GM10847 (cell line): Measurements from ENCODE around the gene KAT6B.

Experiments
- POLR2A ChIP-seq: IDR thresholded peaks from 2 replicates; pipeline ENCODE4 v1.6.1; 2011; ENCODE audit not compliant: insufficient read length; ENCODE audit errors: extremely low read depth

KAT6B gene

DNA sequence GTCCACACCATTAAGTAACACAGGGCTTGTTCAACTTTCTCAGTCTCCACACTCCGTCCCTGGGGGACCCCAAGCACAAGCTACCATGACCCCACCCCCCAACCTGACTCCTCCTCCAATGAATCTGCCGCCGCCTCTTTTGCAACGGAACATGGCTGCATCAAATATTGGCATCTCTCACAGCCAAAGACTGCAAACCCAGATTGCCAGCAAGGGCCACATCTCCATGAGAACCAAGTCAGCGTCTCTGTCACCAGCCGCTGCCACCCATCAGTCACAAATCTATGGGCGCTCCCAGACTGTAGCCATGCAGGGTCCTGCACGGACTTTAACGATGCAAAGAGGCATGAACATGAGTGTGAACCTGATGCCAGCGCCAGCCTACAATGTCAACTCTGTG, 204.0 kb downstream of the KAT6B start:
- no peak for TF ChIP-seq POLR2A

- no peak for TF ChIP-seq POLR2A
These were observed 205.7 kb downstream of the KAT6B start for GRCh38 chr10:75032119-75032518.

GRCh38 chr10:75032813-75033212, 206.4 kb downstream of the KAT6B start:
- no peak for TF ChIP-seq POLR2A

- no peak for TF ChIP-seq POLR2A
These were observed 207.2 kb downstream of the KAT6B start for GRCh38 chr10:75033399-75034130.

DNA sequence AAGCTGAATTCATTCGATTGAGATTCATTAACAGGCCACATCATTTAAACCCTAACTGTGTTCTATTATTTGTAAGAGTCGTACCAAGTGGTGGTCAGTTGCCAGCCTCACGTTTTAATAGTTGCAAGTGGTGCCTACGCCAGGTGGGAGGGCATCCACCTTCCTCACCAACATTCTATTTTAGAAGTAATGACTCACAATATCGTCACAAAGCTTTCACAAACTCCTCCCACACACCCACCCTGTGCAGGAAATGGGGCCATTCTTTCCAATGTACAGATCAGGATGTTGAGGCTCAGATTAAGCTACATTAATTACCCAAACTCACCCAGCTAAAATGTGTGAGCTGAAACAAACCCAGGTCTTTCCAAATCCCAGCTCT, 207.7 kb downstream of the KAT6B start:
- TF ChIP-seq POLR2A, result no peak

GRCh38 chr10:75034714-75035258, 208.4 kb downstream of the KAT6B start:
- TF ChIP-seq POLR2A, result no peak

DNA sequence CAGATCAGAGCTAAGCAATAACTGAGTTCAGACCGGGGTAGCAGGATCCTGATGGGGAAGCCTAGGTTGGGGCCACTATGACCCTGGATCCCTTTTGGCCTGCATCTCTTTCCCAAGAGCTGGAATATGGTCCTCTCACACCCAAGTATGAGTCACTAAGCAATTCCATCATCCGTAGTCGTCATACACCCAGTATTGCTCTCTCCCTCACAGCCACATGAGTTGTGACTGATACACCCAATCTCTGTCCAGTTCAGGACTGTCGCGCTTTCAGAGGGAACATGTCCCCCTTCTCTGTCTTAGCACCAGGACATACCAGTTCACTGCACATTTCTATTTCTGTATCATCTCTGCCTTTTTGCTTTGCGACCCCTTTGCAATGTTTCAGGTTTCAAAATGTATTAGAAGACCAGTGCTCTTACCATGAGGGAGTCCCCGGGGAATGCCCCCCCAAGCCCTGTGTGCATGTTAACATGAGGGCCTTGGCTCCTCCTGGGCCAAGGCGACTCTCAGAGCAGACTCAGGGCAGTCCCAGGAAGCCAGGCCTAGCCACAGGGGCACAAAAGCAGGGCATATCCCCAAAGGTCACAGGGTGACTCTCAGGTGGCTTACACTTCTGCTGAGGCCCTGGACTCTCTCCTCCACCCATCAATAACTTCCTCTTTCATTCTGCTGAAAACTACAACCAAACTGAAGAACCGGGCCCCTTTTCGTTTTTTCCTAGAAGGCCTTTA, 209.7 kb downstream of the KAT6B start:
- TF ChIP-seq POLR2A, result no peak

DNA sequence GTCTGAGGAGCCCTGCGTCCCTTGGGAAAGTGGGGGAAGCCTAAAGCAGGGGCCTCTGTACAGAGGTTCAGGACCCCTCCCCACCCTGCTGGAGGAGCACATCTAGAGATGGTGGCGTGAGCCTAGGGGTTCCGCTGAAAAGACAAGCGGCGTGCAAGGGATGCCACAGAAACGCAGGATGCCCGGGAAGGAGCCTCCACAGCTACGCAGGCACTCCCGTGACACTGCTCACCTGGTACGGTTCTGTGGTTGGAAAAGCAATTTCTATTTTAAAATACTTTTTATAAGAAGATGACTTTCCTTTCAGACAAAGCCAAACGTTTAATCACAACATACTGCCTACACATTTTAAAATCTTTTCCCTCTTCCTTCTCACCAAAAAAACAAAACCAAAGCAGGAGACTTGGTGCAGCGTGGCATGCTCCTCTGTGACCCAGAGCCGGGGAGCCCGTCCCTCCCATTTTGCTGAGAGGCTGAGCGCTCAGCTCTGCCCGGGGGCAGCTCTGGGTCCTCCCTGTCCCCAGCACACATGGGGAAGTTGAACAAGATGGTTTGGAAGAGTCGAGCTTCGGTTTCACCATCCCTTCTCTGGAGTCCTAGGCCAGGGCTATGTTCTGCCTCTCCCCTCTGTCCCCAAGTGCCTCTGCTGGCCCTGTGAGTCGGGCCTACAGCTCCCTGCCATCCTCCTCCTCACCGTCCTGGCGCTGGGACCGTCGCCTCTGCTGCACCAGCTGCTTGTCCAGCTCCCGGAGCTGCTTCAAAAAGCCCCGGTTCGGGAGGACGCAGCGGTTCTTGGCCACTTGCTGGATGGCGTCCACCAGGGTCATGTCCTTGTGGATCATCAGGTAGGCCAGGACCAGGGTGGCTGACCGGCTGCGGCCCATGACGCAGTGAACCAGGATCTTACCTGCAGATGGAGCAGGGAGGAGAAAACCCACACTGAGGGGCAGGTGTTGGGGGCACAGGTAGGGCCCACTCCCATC, 211.1 kb downstream of the KAT6B start:
- TF ChIP-seq POLR2A, result no peak

GRCh38 chr10:75038335-75038734, 211.9 kb downstream of the KAT6B start:
- TF ChIP-seq POLR2A, result no peak

- TF ChIP-seq POLR2A, result no peak
These were observed 214.2 kb downstream of the KAT6B start for GRCh38 chr10:75040576-75040975.

DNA sequence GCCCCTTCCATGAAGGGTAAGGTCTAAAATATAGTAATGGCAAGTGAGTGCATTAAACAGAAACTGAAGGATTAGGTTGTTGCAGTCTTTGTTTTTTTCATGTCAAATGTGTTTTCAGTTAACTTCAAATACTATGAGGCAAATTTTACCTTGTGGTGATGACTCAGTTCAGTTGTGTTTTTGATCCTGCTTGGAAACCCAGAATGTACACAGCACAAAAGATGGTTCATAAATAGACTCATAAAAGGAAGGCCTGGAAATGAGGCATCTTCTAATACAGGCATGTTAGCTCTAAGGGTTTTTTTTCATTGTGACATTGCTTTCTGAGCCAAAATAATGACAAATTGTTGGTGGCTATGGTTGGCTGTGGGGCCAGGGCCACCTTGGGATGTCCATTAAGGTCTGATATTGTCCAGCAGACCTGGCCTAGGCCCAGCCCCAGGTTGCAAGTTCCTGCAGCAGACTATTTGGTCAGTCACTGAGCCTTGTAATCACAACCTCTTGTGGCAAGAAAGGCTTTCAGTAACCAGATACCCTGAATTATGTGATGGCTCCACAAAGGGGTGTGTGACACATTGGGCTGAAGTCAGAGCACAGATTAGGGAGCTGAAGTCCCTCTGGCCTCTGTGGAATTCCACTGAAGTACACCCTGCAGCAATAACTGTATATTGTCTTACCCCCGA, 216.0 kb downstream of the KAT6B start:
- no peak for TF ChIP-seq POLR2A

GRCh38 chr10:75043256-75044131, 217.1 kb downstream of the KAT6B start:
- no peak for TF ChIP-seq POLR2A

GRCh38 chr10:75048669-75049098, 222.3 kb downstream of the KAT6B start:
- TF ChIP-seq POLR2A, result no peak

- TF ChIP-seq POLR2A, result no peak
These were observed 223.1 kb downstream of the KAT6B start for GRCh38 chr10:75049316-75050148.
